Left ventricle myocardium superior (tissue), 1 donor: Measurements from ENCODE around the gene COL27A1. TPM values are rescaled to one million over a fixed set of nuclear protein-coding genes. Genes with fewer than 3 reads are reported as not detected.

ENCODE experiments used
- ATAC-seq: fragments of 200-7000 bp; cut with Tn5 transposase; one replicate; pipeline ENCODE4 v1.9.1; 2020; ENCODE audit warnings: mild to moderate bottlenecking, moderate library complexity
- DNase-seq: peaks from one replicate; pipeline ENCODE4 v3.0.0-alpha.2; 2020
- intact Hi-C: fragments of 100-400 bp; cut with micrococcal nuclease; formaldehyde crosslinking; loops from one replicate; pipeline ENCODE4 v1.11.0; 2022
- total RNA-seq: library from RNA; stranded (reverse); fragmentation: NEBNext Ultra II Directional; extraction: Animal tissue kit (Norgen Biotek cat#: 25700); gene quantifications from one replicate; pipeline ENCODE4 v1.2.1, GENCODE V29; 2021
- donor health status: DM: no; HTN: yes; CAD: no; lungs with severe emphysema.

COL27A1 gene
- total RNA-seq, 1 donor from 2014 or later: 11.0 TPM

GRCh38 chr9:114271556-114272510, 116.5 kb downstream of the COL27A1 start:
- DNase-seq: peak; percentile 74
- intact Hi-C loops: loop anchor here (10.0 kb wide), 1 partner anchor 117 kb away; the partner anchor contains the start of gene COL27A1
- ATAC-seq: peak; percentile 90

- peak; percentile 9 for DNase-seq
- intact Hi-C loops: loop anchor here (10.0 kb wide), 1 partner anchor 118 kb away; the partner anchor contains the start of gene COL27A1
Observed at GRCh38 chr9:114272739-114273431, 117.5 kb downstream of the COL27A1 start.

GRCh38 chr9:114273461-114273881, 118.1 kb downstream of the COL27A1 start:
- DNase-seq (peak; percentile 8), ATAC-seq (no peak)
- intact Hi-C loops: loop anchor here (10.0 kb wide), 1 partner anchor 119 kb away; the partner anchor contains the start of gene COL27A1

More at GRCh38 chr9:114272739-114273431, 117.5 kb downstream of the COL27A1 start:
- ATAC-seq: no peak

- DNase-seq: no peak
- intact Hi-C loops: loop anchor here (10.0 kb wide), 1 partner anchor 119 kb away; the partner anchor contains the start of gene COL27A1
- no peak for ATAC-seq
Observed at GRCh38 chr9:114274217-114274616, 118.9 kb downstream of the COL27A1 start.

- intact Hi-C loops: loop anchor here (10.0 kb wide), 1 partner anchor 121 kb away; the partner anchor contains the start of gene COL27A1
- DNase-seq (peak; percentile 25), ATAC-seq (no peak)
Observed at GRCh38 chr9:114275246-114276004, 120.1 kb downstream of the COL27A1 start.

GRCh38 chr9:114276908-114277821, 121.8 kb downstream of the COL27A1 start:
- DNase-seq (peak; percentile 8), ATAC-seq (no peak)
- intact Hi-C loops: loop anchor here (10.0 kb wide), 1 partner anchor 122 kb away; the partner anchor contains the start of gene COL27A1

GRCh38 chr9:114278356-114278755, 123.0 kb downstream of the COL27A1 start:
- DNase-seq (no peak), ATAC-seq (no peak)
- intact Hi-C loops: loop anchor here (10.0 kb wide), 1 partner anchor 124 kb away; the partner anchor contains the start of gene COL27A1

- ATAC-seq: no peak
- peak; percentile 32 for DNase-seq
- intact Hi-C loops: loop anchor here (10.0 kb wide), 1 partner anchor 124 kb away; the partner anchor contains the start of gene COL27A1
Observed at GRCh38 chr9:114278881-114279570, 123.7 kb downstream of the COL27A1 start.

- no peak for DNase-seq
- no peak for ATAC-seq
- intact Hi-C loops: loop anchor here (10.0 kb wide), 1 partner anchor 125 kb away; the partner anchor contains the start of gene COL27A1
Observed at GRCh38 chr9:114279693-114280092, 124.4 kb downstream of the COL27A1 start.

GRCh38 chr9:114280636-114281472, 125.5 kb downstream of the COL27A1 start:
- peak; percentile 53 for DNase-seq
- ATAC-seq: peak; percentile 86

GRCh38 chr9:114281473-114282103, 126.3 kb downstream of the COL27A1 start:
- peak; percentile 79 for DNase-seq
- ATAC-seq: peak; percentile 80
- intact Hi-C loops: no loop called here

More at GRCh38 chr9:114280636-114281472, 125.5 kb downstream of the COL27A1 start:
- intact Hi-C loops: no loop called here

- ATAC-seq: no peak
- intact Hi-C loops: no loop called here
- no peak for DNase-seq
Observed at GRCh38 chr9:114282104-114282485, 126.8 kb downstream of the COL27A1 start.

- intact Hi-C loops: no loop called here
- ATAC-seq (no peak), DNase-seq (no peak)
Observed at GRCh38 chr9:114282507-114282906, 127.2 kb downstream of the COL27A1 start.

GRCh38 chr9:114282926-114283325, 127.6 kb downstream of the COL27A1 start:
- ATAC-seq (no peak), DNase-seq (no peak)
- intact Hi-C loops: no loop called here

- intact Hi-C loops: no loop called here
- ATAC-seq (no peak), DNase-seq (peak; percentile 17)
Observed at GRCh38 chr9:114283551-114284111, 128.3 kb downstream of the COL27A1 start.
